Measurements from ENCODE around the gene UROC1.

DNA sequence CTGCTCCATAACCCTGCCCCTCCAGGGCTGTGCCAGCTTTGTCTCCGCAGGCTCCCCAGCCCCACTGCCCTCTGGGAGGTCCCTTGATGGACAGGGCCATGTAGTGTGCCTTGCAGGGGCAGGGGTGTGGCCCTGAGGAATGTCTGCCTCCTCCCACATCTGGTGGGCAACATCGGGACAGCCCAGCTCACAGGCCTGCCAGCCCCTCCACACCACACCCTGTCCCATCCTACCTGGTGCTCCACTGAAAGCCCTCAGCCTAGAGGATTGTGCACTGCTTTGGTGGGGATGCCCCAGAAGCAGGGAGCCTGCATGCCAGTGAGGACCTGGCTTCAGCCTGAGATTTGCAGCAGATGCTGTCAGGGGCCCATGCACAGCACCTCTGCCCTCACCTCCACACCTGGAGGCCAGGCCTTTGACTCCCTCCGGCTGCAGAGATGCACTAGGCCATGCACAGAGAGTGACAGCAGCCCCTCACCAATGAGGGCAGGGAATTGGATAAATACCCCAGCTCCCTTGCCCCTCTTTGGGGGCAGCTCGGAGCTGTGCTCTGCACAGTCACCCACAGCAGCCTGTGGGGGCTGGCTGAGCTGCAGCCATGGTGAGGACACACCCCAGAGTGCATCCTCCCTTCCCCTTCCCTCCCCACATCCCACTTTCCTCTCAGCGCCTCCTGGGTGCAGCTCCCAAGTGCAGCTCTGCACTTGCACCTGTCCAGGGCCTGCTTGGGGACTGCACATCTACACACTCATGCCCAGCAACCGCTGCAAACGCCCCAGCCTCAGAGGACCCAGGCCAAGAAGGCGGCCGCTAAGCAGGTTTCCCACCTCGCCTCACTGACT lies 38.4 kb upstream of the UROC1 start:
- TF ChIP-seq POLR2A (IDR thresholded peaks at IDR 0.05; ENCODE audit: low read length) = no peak
- no peak for TF ChIP-seq GATA1 (IDR thresholded peaks at IDR 0.05; ENCODE audit: low read depth, low read length)
